ENCODE results near the gene ITGA1.

DNA sequence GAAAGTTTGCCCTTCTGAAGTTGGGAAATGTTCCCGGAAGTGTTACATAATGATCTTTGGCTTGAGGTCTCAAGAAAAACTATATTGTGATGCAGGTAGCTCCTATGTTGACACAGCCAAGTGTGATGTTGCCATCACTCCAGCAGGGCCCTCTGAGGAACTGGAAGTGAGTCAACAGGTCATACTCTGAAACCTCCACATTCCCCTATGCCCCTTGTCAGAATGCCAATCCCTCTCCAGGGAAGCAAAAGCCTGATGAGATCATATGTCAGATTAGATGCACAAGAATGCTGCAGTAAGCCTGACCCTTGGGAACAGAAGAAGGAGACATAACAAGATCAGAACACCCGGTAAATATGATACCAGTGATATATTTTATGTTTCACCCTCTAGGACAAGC lies 134.7 kb downstream of the ITGA1 start:
- TF ChIP-seq CTCF (IDR thresholded peaks at IDR 0.05) (no peak), POLR2AphosphoS5 (IDR thresholded peaks at IDR 0.05) (no peak)

Measured in breast epithelium (tissue), 3 donors.